Hippocampal formation (tissue), 2 donors: Measurements from ENCODE around the gene PLPP7.
"Not testable (repeated sequence)": the region's sequence is repeated elsewhere in the genome, so short reads cannot be mapped to it uniquely, and the experiment has no call there.

ENCODE experiments used
- DNase-seq, 2 donors: peaks; one replicate each; lab custom pipeline; 2025; lab: John Stamatoyannopoulos, UW

PLPP7 gene

DNA sequence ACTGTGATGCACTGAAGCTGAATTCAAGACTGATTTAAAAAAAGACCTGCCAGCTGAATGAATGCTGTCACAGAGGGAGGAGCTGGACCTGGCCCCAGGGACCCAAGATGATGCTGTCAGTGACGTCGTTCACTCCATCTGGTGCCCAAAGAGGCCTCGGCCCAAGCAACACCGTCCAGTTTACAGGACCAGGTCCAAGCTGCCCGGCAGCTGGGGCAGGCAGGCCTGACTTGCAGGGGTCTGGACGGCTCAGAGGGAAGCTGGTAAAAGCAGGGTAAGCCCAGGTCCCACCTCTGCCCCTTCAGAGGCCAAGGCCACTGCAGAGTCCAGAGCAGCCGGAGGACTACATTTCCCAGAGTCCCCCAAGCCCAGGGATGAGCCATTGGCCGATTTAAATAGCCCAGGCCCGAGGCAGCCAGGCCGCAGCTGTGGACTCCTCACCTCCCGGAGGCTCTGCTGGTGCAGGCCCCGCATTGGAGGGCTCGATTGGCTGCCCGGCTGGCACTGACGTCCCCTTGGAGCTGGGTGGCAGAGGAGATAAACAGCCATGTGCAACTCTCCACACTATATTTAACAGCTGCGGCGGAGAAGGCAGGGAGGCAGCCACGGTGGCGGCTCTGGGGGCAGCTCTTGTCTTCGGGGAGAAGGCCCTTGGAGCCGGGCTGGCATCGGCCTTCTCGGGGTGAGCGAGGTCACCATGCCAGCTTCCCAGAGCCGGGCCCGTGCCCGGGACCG lies at the start of gene PLPP7:
Gene PLPP7 (plus strand): TSS at position 423 of the 735 bp plus-strand sequence. CDS start 275 bp downstream, at position 698.
- DNase-seq: peak; percentile 83 to 85

GRCh38 chr9:131240047-131240921 lies 49.2 kb upstream of the PLPP7 start:
- DNase-seq: no peak

DNA sequence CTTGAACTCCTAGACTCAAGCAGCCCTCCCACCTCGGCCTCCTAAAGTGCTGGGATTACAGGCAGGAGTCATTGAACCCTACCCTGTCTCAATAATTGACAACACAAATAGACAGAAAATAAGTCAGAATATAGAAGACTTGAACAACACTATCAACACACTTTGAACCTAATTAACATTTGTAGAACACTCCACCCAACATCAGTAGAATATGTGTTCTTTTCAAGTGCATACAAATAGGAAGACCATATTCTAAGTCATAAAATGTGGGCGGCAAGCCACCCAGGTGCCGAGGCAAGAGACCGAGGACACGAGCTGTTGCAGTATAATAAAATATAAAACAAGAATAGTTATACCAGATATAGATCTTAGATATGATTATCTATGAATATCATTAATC lies 45.2 kb upstream of the PLPP7 start:
- DNase-seq: not testable (repeated sequence)

DNA sequence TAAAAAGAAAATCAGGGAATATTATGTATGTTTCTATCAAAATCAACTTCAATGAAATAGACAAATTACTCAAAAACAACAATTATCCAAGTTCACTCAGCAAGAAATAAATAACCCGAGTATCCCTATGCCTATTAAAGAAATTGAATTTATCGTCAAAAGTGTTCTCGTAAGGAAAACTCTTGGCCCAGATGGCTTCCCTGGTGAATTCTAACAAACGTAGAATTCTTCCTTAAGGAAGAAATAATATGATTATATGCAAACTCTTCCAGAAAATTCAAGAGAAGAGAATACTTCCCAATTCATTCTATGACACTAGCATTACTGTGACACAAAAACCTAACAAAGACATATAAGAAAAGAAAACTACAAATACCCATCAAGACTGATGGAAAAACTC lies 42.9 kb upstream of the PLPP7 start:
- DNase-seq: no peak

DNA sequence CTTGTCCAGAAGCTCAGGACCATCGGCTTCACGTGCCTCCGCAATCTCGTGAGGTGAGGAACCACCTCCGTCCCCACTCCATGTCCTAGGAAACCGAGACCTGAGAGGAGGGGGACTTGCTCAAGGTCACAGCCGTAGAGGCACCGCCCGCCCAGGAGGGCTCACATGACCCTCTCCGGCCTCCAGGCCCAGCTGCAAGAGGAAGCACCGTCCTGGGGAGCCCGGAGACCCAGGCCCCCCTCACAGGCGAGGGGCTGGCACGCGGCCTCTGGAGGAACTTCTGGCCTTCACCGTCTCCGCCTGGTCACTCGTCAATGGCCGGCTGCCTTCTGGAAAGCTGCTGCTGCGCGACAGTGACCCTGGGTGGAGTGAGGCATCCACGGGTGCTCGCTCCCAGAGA lies 37.4 kb upstream of the PLPP7 start:
- DNase-seq: no peak

GRCh38 chr9:131253891-131254491 lies 35.5 kb upstream of the PLPP7 start:
- peak in 1 of 2 donors; percentile 54 for DNase-seq

DNA sequence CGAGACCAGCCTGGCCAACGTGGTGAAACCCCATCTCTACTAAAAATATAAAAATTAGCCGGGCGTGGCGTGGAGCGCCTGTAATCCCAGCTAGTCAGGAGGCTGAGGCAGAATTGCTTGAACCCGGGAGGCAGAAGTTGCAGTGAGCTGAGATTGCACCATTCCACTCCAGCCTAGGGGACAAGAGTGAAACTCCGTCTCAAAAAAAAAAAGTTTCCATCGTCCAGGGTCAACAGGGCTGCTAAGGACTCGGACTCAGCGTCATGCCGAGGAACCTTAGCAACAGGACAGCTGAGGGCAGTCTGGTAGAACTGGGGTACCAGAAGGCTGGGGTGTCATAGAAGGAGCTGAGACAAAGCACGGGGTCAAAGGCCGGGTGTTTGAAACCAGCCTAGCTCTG lies 34.9 kb upstream of the PLPP7 start:
- no peak for DNase-seq

GRCh38 chr9:131255676-131256197 lies 33.8 kb upstream of the PLPP7 start:
- DNase-seq: no peak

DNA sequence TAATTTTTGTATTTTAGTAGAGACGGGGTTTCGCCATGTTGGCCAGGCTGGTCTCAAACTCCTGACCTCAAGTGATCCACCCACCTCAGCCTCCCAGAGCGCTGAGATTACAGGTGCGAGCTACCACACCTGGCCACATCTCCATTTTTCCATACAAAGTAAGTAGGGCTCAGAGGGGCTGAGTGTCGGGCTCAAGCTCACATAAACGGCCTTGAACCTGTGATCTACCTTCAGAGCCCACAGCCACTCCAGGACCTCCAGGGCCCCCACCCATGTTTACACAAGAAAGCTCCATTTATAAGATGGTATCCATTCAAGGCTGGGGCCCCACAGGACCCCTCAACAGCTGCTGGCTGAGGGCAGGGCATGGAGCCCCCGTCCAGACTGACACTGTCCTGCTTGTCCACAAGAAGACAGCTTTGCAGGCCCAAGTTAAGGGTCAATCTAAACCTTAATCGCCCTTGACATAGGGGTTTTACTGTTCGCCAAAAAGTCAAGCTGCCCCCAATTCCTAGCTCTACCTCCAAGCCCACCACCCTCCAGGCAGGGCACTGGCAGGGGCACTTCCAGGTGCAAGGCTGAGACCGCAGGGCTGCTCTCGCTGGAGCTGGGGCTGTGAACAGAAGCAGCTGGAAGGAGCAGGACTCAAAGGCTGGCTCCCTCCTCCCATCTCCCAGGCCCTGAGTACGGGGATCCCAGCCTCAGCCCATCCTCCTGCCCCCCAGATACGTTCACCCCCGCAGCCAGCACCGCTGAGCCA lies 32.1 kb upstream of the PLPP7 start:
- DNase-seq: no peak

DNA sequence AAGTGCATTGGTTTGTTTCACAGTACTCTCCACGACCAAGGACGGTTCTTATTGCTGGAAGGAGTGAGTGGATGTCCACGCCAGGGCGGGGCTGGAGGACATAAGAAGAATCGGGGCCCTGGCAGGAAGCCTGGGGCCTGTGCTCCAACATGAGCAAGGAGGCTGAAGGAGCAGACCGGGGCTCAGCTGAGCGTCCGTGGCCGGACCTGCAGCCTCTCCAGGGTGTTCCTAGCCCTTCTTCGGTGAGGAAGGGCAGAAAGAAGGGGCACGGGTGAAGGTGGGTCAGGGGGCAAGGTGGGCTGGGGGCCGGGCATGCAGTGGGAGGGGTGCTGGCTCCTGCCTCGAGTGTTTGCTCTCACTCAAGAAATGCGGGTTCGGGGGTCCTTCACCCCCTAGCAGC lies 31.3 kb upstream of the PLPP7 start:
- no peak for DNase-seq

GRCh38 chr9:131258698-131259431 lies 30.7 kb upstream of the PLPP7 start:
- DNase-seq: no peak

GRCh38 chr9:131259432-131259898 lies 30.1 kb upstream of the PLPP7 start:
- DNase-seq: no peak

GRCh38 chr9:131259916-131260597 lies 29.5 kb upstream of the PLPP7 start:
- DNase-seq: no peak

GRCh38 chr9:131260751-131261452 lies 28.6 kb upstream of the PLPP7 start:
- DNase-seq: no peak

GRCh38 chr9:131262327-131263032 lies 27.0 kb upstream of the PLPP7 start:
- DNase-seq: no peak

DNA sequence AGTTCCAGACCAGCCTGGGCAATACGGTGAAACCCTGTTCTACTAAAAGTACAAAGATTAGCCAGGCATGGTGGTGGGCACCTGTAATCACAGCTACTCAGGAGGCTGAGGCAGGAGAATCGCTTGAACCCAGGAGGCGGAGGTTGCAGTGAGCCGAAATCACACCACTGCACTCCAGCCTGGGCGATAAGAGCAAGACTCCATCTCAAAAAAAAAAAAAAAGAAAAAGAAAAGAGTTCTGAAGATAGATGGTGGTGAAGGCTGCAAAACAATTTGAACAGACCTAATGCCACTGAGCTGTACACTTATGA lies 26.5 kb upstream of the PLPP7 start:
- DNase-seq: not testable (repeated sequence)

GRCh38 chr9:131263701-131264100 lies 25.8 kb upstream of the PLPP7 start:
- DNase-seq: no peak

GRCh38 chr9:131264231-131264630 lies 25.3 kb upstream of the PLPP7 start:
- DNase-seq: no peak
